RWPE2 (cell line): ENCODE data around the gene NECAB3.

Experiments
- ATAC-seq: fragments of 200-7000 bp; cut with Tn5 transposase; 3 replicates; pipeline ENCODE4 v1.9.1; 2021; ENCODE audit warnings: low read depth
- DNase-seq: peaks from one replicate; pipeline ENCODE4 v3.0.0-alpha.2; 2020; ENCODE audit warnings: low spot score
- H3K27ac ChIP-seq: fragments of 450-650 bp; 2 replicates; pipeline ENCODE4 v1.5.1; 2017; ENCODE audit warnings: mild to moderate bottlenecking; ENCODE audit not compliant: poor library complexity, severe bottlenecking
- H3K27me3 ChIP-seq: fragments of 250-450 bp; sonication (Bioruptor Pico); 2 replicates; pipeline ENCODE4 v1.5.1; 2021; ENCODE audit warnings: mild to moderate bottlenecking, moderate library complexity; ENCODE audit not compliant: insufficient read depth, poor library complexity, severe bottlenecking
- H3K36me3 ChIP-seq: fragments of 250-450 bp; sonication (Bioruptor Pico); 2 replicates; pipeline ENCODE4 v1.5.1; 2020; ENCODE audit warnings: low read depth, mild to moderate bottlenecking, moderate library complexity
- H3K4me1 ChIP-seq: fragments of 250-450 bp; sonication (Bioruptor Pico); 2 replicates; pipeline ENCODE4 v1.5.1; 2021; ENCODE audit warnings: mild to moderate bottlenecking, moderate library complexity; ENCODE audit not compliant: insufficient read depth, poor library complexity, severe bottlenecking
- H3K4me3 ChIP-seq: fragments of 250-450 bp; sonication (Bioruptor Pico); 2 replicates; pipeline ENCODE4 v1.5.1; 2021; ENCODE audit warnings: mild to moderate bottlenecking, moderate library complexity; ENCODE audit not compliant: severe bottlenecking
- H3K9me3 ChIP-seq: fragments of 250-450 bp; sonication (Bioruptor Pico); 2 replicates; pipeline ENCODE4 v1.5.1; 2021; ENCODE audit warnings: mild to moderate bottlenecking, moderate library complexity; ENCODE audit not compliant: severe bottlenecking
- CTCF ChIP-seq: fragments of 450-650 bp; IDR thresholded peaks from one replicate; pipeline ENCODE4 v1.5.1; 2017; ENCODE audit warnings: mild to moderate bottlenecking, moderate library complexity; ENCODE audit not compliant: poor library complexity, severe bottlenecking

NECAB3 gene

GRCh38 chr20:33653900-33654596, 20.2 kb downstream of the NECAB3 start:
- peak; percentile 92 for DNase-seq
- no peak for TF ChIP-seq CTCF
- H3K27ac ChIP-seq = no peak overlapping the region

GRCh38 chr20:33653218-33653899, 20.9 kb downstream of the NECAB3 start:
- ATAC-seq (peak; percentile 66), DNase-seq (peak; percentile 84)
- no peaks in the 10 kb centered on the region for H3K36me3 ChIP-seq
- no peak overlapping the region for H3K4me3 ChIP-seq
- H3K27me3 ChIP-seq = no peaks in the 10 kb centered on the region
- no peaks in the 10 kb centered on the region for H3K4me1 ChIP-seq
- peak; percentile 98 for TF ChIP-seq CTCF
- no peak overlapping the region for H3K27ac ChIP-seq
- no peaks in the 10 kb centered on the region for H3K9me3 ChIP-seq

More at GRCh38 chr20:33653900-33654596, 20.2 kb downstream of the NECAB3 start:
- H3K4me1 ChIP-seq = no peaks in the 10 kb centered on the region
- no peaks in the 10 kb centered on the region for H3K9me3 ChIP-seq
- no peaks in the 10 kb centered on the region for H3K36me3 ChIP-seq
- no peak overlapping the region for H3K4me3 ChIP-seq
- peak; percentile 33 for ATAC-seq
- no peaks in the 10 kb centered on the region for H3K27me3 ChIP-seq

- Histone ChIP-seq H3K27ac (no peak overlapping the region), H3K36me3 (no peaks in the 10 kb centered on the region), H3K4me3 (no peak overlapping the region), H3K27me3 (no peaks in the 10 kb centered on the region), H3K4me1 (no peaks in the 10 kb centered on the region), H3K9me3 (no peaks in the 10 kb centered on the region)
- DNase-seq = no peak
- no peak for ATAC-seq
- no peak for TF ChIP-seq CTCF
Measured at GRCh38 chr20:33651562-33652048, 22.6 kb downstream of the NECAB3 start.

GRCh38 chr20:33650753-33651561, 23.3 kb downstream of the NECAB3 start:
- TF ChIP-seq CTCF = no peak
- Histone ChIP-seq H3K4me1 (no peaks in the 10 kb centered on the region), H3K4me3 (no peak overlapping the region), H3K27ac (no peak overlapping the region), H3K36me3 (peaks cover under 1% of the 10 kb centered on the region; the same call in 1 of the 2 replicates), H3K9me3 (no peaks in the 10 kb centered on the region), H3K27me3 (no peaks in the 10 kb centered on the region)
- DNase-seq = no peak
- ATAC-seq = peak; percentile 20; the same call in 2 of the 3 replicates
